Body of pancreas (tissue), 4 donors: ENCODE data around the gene AFG3L2.

ENCODE experiments used
- CTCF ChIP-seq, 7 experiments: fragments of 450-650 bp in 4 of 7; fragments of 200-600 bp in 3 of 7; sonication (generic) in 3 of 7; IDR thresholded peaks; one replicate each; pipeline ENCODE4 v1.5.1; 2016 to 2019; ENCODE audit warnings: antibody characterized with exemption in 7 of 7
- POLR2A ChIP-seq, 3 donors: fragments of 450-650 bp; IDR thresholded peaks; one replicate each; pipeline ENCODE4 v1.6.1; 2016; ENCODE audit warnings: antibody characterized with exemption in 3 of 3, mild to moderate bottlenecking in 2 of 3

GRCh38 chr18:12310762-12311161 lies 66.3 kb downstream of the AFG3L2 start:
- no peak for TF ChIP-seq CTCF (IDR thresholded peaks at IDR 0.05)
- TF ChIP-seq POLR2A (IDR thresholded peaks at IDR 0.05) = no peak
